GM18519 (cell line): ENCODE measurements around the gene KCNQ1.

Experiments
- ATAC-seq: cut with Tn5 transposase; IDR thresholded peaks from one replicate; pipeline ENCODE4 v1.9.1; 2021; ENCODE audit warnings: mild to moderate bottlenecking, moderate library complexity; ENCODE audit not compliant: unreplicated experiment, low FRiP score

KCNQ1 gene

DNA sequence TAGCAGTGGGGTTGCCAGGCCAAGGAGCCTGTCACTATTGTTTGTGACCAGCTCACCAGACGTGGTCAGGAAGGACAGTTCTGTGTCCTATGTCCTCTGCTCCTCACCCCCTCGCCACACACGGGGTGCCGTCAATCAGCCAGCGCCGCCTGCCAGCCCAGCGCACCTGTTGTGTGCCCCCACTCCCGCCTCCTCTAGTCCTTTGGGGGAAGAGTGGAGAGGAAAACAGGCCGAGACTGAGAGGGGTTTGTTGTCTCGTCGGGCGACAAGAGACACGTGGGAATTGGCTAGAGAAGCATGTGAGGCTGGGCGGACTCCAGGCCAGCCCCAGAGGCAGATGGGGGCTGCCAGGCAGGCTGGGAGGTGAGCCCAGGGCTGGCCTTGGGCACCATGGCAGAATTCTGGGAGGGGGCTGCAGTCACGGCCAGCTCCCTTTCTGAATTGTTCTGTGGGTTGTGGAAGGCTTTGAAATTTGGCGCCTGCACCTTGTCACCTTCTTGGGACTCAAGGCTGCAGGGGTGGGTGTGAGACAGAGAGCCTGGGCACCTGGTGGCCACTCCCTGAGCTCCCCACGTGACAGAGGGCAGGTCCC lies 258.1 kb downstream of the KCNQ1 start:
- no peak for ATAC-seq

DNA sequence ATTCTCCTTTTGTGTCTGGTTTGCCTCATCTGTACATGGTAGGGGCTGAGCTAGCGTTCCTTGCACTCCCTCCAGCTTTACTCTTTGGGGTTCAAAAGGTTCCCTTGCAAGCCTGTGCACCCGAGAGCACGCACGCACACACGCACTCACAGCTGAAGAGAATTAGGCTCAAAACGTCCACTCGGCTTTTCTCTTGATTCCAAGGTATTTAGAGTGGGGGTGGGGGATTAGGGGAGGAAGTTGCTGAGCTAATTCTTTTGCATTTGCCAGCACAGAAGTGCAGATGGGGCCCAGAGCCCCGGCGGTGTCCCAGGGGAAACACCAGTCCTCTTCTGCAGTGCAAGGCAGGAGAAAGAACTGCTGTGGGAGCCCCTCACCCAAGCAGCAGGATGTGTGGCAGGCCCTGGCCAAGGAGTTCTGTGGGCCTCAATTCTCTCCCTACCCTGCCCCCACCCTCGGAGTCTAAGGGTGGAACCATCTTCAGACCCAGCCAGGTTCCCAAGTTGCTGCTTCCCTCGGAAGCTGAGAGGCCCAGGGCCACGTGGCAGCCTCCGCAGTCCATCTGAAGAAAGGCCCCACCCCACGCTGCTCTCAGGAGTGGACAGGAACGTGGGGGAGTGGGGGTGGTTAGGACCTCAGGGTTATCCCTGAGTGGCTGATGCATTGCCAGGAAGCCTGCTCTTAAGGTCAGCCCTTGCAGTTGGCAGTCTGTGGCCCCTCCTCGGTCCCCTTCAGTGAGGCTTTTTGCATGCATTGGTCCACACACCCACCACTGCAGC lies 258.7 kb downstream of the KCNQ1 start:
- ATAC-seq: no peak

DNA sequence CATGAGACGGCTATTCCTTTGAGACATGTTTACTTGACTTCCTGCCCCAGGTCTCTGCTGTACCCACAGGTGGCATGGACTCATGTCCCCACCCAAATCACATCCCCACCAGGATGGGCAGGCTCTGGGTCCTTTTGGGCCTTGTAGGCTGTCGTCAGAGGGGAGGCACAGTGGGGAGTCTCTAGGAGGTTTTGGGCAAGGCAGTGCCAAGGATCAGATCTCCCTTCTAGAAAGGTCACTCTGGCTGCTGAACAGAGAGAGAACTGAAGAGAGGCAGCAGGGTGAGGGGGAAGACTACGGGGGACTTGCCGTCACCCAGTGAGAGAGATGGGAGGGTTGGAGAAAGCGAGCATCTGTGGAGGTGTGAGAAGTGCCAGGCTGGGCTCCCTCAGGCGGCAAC lies 259.5 kb downstream of the KCNQ1 start:
- no peak for ATAC-seq

DNA sequence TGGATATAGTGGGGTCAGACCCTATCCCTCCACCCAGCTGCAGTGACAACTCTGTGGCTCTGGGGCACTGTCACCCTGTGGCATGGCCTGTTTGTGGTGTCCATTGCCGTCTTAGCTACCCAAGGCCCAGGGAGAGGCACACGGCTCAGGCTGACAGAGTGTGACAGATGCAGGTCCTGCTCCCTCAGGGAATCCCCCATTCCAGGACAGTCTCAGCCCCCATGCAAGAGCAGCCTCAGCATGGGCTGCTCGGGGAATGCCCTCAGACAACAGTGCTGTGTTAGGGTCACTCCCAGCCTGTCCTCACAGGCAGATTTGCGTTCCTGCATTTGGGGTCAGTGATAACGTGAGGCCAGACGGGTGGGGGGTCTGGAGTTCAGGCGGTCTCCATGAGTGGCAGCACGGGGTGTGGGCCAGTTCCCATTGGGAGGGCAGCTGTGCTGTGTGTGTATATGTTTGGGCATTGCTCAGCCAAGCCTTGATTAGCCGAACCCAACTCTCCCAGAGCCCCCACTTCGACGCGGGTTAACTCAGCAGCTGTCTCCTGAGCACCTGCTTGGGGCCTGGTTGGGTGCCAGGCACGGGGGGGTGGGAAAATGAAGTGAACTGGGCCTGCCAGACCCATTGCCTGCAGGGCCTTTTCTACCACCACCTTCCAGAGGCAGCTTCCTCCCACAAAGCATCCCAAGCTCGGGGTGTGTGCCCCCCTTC lies 260.2 kb downstream of the KCNQ1 start:
- ATAC-seq: no peak

DNA sequence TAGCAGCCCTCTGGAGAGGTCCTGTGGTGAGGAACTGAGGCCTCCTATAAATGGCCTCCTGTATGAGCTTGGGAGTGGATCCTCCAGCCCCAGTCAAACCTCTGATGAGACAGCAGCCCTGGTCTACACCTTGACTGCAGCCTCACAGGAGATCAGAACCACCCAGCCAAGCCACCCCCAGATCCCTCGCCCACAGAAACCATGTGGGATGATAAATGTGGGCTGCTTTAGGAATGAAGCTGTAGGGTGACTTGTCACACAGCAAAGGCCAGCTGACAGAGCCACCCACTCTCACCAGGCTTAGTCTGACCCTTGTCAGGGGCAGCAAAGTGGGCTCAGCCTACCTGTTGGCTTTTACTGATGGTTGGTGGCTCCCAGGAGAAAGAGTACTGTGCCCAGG lies 261.5 kb downstream of the KCNQ1 start:
- no peak for ATAC-seq

DNA sequence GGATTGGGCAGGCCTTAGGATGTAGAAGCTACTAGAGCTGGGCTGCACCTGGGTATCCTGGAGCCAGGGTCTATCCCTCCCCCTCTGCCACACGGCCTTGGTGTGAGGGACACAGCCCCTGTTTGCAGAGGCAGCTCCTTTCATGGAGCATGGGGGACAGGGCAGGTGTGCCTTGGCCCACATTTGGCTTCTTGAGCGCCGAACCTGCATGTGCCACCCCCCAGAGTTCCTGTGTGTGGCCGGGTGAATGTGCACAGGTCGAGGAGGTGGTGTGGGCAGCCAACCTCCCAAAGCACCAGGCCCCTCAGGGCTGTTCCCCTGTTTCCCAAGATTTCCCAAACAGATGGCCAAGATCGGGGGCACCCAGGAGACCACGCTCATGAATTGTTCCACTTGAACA lies 262.9 kb downstream of the KCNQ1 start:
- no peak for ATAC-seq

DNA sequence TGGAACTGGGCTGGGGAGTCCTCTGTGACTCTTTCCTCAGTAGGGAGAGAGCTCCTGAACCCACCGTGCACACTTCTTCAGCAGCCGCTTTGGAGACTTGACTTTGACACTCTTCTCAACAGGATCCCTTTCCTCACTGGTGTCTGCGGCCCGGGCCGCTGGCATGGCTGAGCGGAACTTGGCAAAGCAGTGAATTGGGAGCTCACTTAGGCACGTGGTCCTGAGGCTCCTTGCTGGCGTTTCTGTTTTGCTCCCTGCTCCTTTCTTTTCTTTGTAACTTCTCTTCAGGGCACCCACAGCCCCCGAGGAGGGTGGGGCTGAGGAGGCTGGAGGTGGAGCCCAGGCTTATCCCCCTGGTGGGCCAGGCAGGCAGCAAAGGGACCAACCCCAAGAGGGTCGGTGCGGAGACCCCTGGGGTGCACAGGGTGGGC lies 263.4 kb downstream of the KCNQ1 start:
- no peak for ATAC-seq

DNA sequence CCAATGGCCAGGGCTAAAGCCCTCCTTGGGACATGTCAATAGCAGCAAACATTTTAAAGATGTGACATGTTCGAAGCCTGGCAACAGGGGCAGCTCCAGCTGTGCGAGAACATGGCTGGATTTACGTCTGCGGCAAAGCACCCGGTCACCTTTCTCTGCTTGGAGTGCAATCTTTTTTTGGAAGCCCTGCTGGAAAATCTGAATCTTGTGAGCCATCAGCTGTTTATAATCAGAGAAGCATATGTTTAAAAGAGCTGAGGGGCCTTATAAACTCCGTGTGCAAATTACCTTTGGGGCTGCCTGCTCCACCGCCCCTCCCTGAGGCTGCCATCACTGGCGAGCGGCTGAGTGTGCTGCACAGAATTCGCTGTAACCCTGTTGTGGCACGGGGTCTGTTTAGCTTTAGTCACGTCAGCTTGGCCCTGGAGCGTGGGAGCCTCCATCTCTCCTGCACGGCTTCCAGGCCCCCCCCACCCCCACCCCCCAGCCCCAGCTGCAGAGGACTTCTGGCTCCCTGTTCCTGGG lies 264.0 kb downstream of the KCNQ1 start:
- no peak for ATAC-seq

DNA sequence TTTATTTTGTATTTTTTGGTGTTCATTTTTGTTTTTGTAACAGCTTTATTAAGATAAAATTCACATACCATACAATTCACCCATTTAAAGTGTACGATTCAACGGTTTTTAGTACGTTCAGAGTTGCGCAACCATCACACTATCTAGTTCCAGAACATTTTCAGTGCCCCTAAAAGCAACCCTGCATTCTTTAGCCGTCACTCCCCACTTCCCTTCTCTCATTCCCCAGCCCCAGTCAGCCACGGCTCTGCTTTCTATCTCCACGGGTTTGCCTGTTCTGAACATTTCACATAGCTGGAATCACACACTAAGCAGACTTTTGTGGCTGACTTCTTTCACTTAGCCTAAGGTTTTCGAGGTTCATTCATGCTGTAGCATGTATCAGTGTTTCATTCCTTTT lies 264.6 kb downstream of the KCNQ1 start:
- no peak for ATAC-seq

DNA sequence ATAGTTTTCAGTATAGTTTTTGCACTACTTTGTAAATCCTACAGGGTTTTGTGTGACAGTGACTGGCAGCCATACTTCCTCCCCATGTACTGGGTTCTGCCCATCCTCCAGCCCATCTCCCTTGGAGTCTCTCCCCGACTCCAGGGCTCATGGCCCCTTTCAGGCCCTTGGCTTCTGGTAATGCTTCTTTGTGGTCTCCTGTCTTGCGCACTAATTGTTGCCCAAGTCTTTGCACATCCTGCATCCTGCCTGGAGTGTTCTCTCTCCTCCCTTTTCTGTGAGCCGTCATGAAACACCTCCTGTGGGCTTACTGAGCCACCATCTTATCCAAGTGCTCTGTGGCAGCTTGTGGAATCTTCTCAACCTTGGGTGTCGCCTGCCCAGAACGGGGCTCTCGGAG lies 266.4 kb downstream of the KCNQ1 start:
- ATAC-seq: no peak

DNA sequence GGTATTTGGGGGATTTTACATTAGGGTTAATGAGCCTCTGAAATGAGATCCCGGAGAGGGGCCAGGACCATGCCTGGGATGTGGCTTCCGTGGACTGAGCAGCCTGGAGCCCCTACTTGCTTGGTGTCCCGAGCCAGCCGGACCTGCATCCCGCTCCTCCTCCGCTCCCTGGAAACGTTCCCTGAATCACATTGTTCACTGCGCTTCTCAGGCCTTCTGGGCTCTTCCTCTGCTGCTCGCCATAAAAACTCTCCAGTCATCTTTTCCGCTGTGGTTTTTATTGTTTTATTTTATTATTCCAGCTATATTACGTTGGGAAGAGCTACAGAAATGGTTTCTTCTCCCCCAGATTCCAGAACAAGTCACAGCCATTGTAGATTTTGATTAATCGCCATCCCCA lies 268.3 kb downstream of the KCNQ1 start:
- ATAC-seq: no peak

DNA sequence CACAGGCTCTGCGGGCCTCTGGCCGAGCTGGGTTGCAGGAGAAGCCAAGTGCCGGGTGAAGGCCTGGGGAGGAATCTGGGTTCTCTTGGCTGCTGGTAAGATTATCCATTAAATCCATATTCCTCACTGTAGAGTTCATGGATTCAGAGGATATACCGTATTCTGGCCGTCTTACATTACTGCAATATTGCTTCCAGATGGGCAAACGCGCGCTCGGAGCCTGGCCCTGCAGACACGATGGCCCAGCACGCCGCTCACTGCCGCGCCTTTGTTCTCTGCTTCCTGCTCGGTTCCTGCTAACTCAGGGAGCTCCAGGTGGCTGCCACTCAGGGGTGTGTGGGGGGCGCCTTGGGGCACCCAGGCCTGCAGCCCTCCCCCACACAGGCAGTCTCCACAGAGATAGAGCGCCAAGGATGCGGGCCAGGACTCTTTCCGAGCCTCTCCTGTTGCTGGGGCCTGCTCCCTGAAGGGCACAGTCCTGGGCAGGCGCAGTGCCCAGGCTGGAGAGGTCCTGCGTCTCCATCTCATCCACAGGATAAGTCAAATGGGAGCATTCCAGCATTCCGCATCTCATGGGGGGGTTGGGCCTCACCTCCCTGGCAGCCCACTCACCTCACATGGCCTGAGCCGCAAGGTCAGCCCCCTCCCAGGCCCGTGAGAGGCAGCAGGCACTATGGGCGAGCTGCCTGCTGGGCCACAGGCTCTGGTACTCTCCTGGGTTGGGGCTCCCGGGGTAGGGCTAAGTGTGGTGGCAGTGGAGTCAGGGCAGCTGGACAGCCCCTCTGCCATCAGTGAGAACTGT lies 269.1 kb downstream of the KCNQ1 start:
- no peak for ATAC-seq

DNA sequence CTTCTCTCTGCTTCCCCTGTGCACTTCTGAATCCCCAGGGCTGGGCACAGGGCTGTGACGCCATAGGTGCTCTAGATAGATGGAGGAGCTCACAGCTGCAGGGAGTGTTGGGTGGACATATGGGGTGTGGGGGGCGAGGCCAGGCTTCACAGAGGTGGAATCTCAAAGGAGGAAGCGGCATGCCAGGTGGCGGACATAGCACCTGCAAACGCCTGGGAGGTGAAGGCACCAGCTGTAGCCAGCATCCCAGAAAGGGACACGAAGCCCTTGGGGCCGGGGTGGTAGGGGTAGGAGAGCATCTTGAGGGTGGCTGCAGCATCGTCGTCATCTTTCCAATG lies 269.6 kb downstream of the KCNQ1 start:
- no peak for ATAC-seq

DNA sequence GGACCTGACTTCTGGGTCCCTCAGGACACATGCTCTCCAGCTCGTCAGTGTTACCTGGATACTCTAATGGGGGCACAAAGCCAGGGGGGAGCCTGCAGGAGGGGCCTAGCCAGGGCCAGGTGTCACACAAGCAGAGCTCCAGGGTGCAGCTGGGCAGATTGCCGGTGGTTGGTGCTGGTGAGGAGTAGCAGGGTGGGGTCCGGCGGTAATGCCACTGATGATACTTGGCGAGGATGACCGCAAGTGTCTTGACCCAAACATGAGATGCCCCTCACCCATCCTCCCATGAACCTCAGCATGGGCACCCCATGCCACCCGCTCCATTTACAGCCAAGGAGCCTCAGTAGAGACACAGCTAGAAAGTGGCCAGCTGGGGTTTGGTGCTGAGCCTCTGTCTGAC lies 270.1 kb downstream of the KCNQ1 start:
- no peak for ATAC-seq

DNA sequence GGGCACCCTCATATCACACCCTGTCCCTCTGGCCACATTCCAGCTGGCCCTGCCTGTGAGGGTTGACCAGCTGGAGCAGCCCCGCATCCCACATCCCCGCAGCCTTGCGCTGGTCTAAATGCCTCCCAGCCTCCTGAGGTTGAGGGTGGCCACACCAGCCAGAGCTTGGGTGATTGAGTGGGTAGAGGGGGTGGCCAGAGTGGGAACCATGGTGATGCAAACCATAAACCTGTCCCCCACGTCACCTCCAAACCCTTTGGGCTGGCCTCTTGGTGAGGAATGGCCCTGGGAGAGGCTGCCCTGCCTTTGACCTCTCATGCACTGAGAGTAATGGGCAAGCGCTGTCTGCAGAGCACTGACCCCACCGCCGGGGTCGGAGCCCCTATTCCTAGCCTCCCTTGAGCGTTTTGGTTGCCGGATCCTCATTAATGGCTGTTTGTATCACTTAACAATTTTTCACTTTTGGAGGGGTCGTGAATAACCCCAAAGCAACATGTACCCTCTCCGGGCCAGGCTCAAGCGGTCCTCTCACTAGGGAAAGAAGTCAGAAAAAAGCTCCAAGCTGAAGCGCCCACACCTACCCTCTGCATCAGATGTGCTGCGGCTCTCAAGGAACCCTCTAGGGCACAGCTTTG lies 271.0 kb downstream of the KCNQ1 start:
- no peak for ATAC-seq

DNA sequence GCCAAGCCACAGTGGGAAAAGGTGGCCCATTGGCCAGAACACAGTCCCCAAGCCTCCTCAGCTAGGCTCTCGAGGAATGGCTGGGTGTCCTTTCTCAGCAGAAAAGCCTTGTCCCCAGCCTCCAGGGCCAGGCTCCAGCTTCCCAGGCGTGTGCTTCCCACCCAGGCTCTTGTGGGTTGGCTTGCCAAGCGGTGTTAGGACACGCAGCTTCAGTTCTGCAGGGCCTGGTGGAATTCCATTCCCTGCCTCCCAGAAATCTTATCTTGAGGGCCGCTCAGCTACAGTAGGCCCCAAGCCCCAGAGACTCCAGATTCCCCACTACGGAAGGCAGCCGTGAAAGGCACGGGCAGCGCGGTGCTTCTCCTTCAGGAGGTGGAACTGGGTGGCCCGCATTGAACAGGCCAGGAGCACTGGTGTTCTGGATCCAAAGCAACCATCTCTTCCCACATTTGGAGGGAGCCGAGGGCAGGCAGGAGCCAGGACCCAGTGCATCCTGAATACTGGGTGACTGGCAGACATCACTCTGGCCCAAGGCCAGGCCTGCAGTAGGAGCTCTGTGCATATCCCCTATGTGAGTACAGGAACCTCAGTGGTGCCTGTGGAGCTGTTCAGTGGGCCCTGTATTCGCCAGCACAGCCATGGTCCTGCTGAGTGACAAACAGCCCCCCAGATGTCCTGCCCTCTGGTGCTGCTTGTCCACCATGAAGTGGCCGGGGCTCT lies 271.7 kb downstream of the KCNQ1 start:
- no peak for ATAC-seq

DNA sequence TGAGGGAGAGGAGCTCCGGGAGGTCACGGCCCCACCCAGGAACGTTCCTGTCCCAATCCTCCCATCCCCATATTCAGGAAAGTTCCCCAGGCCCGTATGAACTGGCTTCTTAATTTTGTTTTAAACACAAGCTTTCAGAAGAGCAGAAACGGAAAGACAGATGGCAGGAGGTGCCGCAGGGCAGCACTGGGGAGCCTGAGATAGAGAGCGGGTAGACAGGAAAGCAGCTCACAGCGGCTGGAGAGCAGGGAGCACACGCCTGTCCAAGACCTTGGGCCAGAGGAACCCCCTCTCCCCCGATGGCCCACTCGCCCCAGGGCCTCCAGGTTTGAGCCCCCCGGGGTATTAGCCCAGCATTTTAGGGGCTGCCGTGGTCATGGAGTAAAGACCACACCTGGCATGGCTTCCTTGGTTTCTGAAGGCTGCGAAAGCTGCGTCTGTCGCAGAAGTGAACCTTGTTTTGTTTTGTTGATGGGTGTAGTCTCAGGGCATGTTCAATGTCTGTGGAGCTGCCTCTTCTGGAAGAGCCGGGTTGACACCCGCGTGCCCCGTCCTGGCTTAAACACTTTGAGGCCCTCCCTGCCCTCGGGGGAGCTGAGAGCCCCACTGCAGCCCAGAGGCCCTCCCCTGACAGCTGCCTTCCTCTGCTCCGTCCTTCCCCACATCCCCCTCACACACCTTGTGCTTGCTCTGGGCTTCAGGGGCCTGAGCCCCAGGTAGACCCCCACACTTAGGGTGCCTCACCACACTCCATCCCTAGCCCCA lies 272.9 kb downstream of the KCNQ1 start:
- ATAC-seq: no peak

DNA sequence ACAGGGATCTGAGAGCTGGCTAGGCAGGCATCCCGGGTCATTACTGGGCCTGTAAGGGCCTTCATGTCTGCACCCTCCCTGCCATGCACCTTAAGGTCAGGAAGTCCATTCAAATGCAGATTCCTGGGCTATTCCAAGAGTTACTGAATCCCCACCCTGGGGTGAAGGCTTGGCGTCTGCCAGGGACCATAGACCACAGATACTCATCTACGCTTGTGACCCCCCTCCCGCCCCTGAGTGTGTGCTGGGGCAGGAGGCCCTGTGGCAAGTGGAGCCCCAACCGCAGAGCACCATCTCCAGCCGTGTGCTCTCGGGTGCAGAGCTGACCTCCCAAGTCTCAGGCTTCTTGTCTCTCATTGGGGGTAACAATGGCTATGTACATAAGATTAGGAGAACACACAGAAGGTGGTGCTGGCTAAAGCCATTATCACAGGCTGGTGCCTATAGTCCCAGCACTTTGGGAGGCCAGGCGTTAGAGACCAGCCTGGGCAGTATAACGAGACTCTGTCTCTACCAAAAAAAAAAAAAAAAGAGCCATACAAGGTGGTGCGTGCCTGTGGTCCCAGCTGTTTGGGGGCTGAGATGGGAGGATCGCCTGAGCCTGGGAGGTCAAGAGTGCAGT lies 274.1 kb downstream of the KCNQ1 start:
- no peak for ATAC-seq
